GM19397 (cell line): ENCODE measurements around the gene FAM76B.
A peak's percentile ranks its signal among the peaks of the same experiment; 100 is the strongest.
"Not testable (repeated sequence)": the region's sequence is repeated elsewhere in the genome, so short reads cannot be mapped to it uniquely, and the experiment has no call there.

Source experiments
- ATAC-seq: cut with Tn5 transposase; IDR thresholded peaks from one replicate; pipeline ENCODE4 v1.9.1; 2021; ENCODE audit warnings: mild to moderate bottlenecking, moderate library complexity; ENCODE audit not compliant: unreplicated experiment

Gene FAM76B

DNA sequence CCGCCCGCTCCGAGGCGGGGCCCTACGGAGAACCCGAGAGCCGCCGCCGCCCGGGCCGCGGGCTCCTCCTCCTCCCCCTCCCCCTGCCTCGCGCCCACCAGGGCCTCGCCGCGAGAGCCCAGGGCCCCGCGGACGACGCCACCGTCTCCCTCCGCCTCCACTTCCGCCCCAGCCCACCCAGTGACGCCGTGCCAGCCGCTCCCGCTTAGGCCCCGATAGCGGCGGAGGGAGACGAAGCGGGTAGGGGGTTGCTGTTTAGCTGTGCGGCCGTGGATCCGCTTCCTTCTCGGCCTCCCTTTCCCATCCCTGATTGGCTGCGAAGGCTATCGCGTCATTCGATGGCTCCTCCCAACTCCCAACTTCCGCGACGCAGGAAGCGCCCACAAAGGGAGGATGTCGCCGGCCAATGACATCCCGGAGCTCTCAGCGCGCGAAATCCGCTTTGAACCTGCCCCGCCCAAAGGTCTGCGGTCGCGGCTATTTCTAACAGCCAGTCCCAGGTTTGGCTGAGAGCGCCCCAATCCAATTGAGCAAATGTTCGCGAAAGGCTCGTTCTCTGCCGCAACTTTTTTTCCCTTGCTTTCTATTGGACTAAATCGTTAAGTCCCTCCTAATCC is at the start of gene FAM76B:
FAM76B (minus strand) TSS at position 277 of the 617 bp plus-strand sequence. CDS start 304 bp downstream, outside the sequence.
- ATAC-seq, result peak; percentile 73

DNA sequence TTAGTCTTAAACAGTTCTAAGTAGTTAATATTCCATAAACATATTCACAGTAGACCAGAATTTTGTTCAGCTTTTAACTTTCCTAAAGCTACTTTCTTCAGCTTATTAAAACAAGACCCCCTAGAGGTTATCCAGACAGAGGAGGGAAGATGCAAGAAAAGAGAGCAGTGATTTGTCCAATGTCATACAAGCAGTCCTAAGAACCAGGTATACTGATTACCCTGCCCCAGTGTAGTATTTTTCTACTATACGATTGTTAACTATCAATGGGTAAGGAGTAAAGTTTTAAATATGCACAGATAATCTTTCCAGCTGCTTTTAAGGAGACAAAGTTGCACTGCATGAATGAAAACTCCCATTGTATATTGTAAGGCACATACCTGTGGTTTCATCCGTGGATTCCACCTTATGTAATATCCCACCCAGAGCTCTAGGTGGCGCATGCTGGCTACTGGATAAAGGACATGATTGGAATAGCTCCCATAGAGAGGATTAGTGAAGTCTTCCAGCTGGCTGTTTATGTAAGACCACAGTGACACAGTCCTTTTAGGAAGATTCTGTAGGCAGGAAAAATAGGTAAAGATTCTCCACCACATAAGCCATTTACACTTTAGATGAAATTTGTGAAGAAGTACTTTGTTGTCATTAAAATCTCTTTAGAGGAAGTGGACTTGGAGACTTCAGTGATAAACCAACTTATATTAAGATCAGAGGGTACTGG is 46.3 kb upstream of the FAM76B start:
- peak; percentile 75 for ATAC-seq

DNA sequence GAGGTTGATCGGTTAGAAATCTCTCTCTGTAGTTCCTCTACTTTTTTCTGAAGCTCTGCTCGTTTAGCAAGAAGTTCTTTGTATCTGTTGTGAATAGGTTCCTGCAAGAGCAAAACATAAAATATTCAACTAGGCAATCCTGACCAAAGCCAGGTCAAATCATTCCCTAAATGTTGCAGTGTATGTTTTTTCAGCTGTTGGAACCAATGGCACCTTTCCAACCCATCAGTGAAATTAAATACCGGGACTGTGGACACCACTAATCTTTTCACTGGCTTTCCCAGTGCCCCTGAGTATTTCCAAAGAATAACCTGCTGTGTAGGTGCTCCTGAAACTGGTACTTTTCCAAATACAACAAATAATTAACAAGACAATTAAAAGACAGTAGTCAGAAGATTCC is 45.8 kb upstream of the FAM76B start:
- ATAC-seq, result no peak

DNA sequence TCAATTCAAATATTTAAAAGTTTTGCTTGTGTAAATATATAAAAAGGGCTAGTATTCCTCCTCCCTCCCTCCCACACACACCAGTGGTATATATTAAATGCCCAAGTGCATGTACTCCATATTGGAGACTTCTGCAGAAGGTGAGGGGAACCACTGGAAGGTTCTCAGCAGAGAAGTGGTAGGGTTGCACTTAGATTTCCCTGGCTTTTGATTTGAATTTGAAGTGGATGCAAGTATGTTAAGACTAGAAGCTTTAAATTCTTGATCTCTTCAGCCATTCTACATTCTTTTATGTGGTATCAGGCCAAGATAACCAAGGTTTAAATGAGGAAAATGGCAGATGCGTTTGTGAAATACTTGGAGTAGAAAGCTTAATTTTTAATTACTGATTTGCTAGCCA is 43.8 kb upstream of the FAM76B start:
- no peak for ATAC-seq

DNA sequence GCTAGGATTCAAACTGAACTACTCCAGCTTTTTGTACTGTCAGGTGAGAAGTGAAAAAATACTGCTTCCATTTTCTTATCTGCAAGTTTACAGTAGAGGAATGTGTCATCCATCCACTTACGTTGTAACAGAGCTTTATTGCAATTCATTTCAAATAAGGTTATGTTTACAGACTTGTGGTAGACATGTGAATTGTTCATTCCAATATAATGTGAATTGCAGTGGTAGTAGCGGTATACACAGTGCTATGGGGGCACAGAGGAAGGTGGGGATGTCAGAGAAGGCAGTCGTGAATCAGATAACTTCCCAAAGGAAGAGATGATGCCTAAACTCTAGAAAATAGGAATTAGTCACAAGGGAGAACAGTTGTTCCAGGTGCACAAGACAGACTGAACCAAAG is 43.2 kb upstream of the FAM76B start:
- ATAC-seq, result no peak

DNA sequence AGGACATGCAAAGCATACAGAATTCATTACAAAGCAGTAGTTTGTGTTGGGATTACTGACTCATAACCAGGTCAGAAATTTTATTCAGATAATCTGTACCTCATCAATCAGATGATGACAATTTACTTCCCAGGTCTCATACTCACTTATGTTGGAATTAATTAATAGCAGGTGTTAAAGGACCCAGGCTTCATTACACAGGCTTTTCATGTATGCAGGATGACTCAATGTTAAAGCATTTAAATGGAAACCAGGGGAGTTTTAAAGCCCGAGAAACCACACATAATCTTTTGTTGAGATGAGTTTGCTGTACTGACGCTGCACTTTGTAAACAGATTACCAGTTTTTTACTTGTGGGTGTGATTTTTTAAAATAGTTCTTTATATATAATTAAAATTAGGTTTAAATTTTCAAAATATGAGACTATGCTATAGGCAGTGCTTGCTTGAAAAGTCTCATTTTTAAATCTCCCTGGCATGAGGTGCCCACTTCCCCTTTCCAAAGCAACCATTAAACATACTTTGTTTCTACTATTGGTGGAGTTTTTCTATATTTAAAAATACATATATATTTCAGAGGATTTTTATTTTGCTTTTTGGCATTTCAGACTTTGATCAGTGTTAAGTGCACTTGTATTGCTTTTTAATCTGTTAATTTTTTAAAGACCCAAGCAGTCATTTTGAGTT is 41.8 kb upstream of the FAM76B start:
- no peak for ATAC-seq

DNA sequence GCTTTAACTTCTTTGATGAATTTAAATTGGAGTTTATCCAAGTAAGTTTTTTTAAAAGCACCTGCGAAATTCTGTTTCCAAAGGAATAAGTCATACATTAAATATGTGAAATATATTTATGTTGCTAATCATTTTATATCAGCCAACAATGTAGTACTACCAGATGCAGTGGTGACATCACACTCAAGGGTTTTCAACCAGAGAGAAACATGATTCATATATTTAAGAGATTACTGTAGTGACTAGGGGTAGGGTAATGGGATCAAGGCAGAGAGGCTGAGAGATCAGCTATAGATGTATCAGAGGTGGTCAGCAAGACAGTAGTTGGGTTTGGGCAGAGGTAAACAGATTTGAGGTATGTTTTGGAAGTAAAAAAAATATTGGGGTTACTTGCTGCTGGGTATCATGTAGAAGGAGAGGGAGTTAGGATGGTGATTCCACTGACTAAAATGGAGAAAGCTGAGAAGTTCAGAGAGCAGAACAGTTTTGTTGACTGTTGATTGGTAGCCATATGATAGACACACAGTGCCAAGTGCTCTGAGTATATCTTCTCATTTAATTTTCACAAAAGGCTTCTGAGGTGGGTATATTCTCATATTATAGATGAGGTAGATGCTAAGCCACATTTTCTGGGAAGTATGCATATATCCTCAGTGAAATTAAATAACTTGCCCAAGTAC is 40.1 kb upstream of the FAM76B start:
- ATAC-seq, result no peak

DNA sequence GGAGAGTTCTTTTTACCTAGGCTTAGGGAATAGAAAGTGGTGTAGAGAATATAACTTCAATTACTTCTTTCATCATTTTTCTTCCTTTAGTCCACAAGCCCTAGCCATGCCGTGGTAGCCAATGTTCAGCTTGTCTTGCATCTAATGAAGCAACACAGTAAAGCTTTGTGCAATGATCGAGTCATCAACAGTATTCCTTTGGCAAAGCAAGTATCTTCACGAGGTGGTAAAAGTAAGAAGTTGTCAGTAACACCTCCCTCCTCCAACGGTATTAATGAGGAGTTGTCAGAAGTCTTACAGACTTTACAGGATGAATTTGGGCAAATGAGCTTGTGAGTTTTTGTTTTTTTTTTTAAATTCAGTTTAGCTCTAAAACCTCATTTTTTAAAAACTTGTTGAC is 38.1 kb upstream of the FAM76B start:
- ATAC-seq, result no peak

DNA sequence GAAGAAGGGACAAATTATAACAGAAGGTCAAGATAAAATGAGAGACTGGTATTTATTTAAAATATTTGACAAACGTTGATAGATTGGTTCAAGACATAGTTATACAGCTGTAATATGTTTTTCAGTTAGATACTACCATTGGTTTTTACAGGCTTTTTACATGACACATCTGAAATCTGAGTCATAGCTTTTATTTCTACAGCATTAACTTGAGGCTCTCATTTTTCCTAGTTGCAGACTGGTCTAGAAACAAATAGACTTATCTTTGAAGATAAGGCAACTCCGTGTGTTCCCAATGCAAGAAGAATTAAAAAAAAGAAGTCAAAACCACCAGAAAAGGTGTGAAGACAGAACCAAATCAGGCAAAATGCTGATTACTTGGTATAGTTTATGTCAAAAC is 32.1 kb upstream of the FAM76B start:
- ATAC-seq, result no peak

DNA sequence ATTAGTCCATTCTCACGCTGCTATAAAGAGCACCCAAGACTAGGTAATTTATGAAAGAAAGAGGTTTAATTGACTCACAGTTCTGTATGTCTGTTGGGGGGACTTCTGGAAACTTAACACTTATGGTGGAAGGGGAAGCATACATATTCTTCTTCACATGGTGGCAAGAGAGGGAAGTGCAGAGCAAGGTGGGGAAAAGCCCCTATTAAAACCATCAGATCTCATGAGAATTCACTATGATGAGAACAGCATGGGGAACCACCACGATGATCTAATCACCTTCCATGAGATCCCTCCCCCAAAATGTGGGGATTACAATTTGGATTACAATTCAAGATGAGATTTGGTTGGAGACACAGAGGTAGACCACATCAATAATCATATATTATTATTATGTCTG is 26.5 kb upstream of the FAM76B start:
- ATAC-seq, result no peak

DNA sequence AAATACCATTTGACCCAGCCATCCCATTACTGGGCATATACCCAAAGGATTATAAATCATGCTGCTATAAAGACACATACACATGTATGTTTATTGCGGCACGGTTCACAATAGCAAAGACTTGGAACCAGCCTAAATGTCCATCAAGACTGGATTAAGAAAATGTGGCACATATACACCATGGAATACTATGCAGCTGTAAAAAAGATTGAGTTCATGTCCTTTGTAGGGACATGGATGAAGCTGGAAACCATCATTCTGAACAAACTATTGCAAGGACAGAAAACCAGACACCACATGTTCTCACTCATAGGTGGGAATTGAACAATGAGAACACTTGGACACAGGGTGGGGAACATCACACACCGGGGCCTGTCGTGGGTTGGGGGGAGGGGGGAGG is 21.5 kb upstream of the FAM76B start:
- not testable (repeated sequence) for ATAC-seq

DNA sequence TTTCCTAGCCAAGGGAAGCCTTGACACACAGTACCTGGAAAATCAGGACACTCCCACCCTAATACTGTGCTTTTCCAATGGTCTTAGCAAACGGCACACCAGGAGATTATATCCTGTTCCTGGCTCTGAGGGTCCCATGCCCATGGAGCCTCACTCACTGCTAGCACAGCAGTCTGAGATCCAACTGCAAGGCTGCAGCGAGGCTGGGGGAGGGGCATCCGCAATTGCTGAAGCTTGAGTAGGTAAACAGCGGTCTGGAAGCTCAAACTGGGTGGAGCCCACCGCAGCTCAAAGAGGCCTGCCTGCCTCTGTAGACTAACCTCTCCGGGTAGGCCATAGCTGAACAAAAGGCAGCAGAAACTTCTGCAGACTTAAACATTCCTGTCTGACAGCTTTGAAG is 16.9 kb upstream of the FAM76B start:
- not testable (repeated sequence) for ATAC-seq

DNA sequence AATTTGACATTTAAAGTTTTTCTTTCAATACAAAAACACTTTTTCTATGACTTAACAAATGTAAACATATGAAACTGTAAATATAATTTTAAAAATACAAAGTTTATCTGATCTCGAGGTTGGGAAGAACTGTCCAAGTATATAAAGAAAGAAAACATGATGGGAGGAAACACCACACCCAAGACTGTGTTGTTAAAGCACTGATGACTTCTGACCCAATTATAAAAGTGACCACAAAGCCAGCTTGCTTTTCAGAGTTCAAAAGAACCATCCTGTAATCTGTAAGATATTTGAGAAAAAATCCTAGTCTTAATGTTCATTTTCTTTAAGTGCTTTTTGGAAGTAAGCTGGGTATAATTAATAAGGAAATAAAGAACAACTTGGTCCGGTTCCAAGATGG is 16.3 kb upstream of the FAM76B start:
- no peak for ATAC-seq

DNA sequence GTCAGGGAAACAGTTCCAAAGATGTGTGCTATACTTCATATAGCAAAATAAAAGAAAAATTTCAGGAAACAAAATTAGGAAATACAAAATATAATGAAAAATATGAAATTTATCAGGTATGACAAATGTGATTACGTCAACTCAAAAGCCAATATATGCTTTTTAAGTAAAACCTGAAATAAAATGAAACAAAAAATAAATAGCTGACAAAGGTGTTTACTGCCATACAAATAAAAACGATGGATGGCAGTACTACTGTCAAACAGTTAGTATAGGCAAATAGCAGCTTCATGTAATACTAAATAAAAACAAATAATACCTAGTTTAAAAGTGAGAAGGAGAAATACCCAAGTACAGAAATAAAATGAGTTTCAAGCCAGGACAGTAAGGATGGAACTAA is 14.4 kb upstream of the FAM76B start:
- ATAC-seq, result no peak

DNA sequence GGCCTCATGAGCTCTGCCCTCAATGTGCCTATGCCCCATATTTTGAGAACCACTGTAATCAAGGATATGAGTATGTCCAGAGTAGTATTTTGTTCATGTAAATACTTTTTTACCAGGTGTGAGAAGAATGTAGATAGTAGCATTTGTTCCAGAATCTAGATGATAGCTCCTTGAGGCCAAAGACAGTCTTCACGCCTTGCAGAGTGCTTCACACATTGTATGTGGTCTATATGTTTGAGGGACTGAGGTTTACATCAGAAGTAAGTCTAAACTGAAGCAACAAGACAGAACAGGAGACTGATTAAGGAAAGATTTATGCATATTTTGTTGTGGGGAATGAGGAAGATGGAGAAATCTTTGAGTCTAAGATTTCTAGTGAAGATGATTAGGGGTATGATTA is 13.2 kb upstream of the FAM76B start:
- no peak for ATAC-seq

DNA sequence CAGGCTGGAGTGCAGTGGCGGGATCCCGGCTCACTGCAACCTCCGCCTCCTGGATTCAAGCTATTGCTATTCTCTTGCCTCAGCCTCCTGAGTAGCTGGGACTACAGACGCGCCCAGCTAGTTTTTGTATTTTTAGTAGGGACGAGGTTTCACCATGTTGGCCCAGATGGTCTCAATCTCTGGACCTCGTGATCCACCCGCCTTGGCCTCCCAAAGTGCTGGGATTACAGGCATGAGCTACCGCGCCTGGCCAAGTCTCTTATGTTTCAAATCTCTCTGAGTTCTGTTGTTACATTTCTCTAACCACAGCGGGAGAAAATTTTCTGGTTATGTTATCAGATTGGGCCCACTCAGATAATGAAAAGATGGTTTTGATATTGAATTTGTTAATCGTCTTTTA is 10.9 kb upstream of the FAM76B start:
- no peak for ATAC-seq

DNA sequence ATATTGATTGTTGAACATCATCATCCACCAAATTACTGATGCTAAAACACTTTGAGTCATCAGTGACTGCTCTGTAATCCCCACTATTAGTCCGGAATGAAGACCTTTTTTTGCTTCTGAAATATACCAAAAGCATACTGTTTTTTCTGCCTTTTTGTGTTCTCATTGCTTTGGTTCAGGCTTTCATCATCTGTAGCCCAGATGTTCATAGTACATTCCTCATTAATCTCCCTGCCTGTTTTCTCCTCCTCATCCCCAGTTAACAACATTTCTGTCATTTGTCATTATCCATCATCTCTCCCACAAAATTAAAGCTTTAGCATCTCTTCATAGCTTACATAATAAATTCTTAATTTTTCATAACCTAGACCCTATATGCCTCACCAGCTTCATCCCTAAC is 10.0 kb upstream of the FAM76B start:
- no peak for ATAC-seq

DNA sequence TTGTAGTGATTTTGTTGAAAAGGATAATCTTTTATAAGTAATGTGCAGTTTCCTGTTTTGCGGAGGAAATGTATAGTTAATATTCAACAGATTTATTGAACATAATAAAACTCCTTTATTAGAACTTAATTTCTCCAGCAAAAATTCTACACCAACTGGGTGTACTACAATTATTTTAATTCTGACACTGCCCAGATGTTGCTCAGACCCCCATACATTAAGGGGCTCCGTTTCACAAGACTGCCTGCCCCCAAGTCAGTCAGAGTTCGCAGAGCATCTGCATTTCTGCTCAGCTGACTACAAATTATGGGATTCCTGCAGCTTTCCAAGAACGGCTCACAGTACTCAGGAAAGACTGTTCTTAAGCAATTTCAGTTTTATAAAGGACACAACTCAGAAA is 6.9 kb upstream of the FAM76B start:
- no peak for ATAC-seq

DNA sequence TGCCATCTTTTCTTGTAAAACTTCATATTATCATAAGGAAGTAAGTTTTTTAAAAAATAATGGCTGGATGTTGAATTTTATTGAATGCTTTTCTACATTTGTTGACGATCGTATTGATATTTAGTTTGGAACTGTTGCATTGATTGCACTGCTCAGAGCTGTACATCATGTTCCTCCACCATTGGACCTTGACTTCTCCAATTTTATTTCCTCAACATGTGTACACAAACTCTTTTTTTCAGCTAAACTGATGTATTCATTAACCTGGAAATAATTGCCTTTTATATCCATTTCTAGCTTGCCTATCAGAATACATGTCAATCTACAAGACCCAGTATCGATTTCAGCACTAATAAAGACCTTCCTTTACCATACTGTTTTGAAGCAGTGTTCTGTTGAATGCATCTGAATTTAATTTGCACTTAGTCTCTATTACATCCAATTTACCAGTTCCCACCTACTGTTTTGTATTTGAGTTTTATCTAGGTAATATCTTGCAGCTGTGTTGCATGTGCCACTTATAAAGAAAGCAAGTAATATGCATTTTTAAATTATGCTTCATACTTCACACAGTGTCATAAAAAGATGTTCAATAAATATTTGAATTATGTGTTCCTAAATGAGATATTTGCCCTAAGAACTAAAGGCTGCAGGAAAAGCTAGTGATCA is 6.2 kb upstream of the FAM76B start:
- no peak for ATAC-seq

DNA sequence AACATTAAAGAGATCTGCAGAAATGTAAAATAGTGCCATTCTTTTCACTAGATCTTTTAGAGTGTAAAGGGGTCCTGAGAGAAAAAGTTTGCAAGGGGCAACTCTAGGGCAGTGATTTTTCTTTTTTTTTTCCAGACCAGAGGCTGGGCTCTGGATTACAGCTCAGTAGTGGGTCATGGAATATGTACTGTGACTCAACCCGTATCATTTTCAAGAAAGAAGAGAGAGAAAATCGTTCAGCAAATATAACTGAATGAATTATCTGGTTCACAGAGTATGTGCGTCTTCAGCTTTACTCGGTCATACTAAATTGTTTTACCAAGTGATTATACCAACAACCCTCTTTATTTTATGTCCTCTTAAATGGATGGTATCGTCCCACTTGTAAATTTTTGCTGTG is 4.5 kb upstream of the FAM76B start:
- no peak for ATAC-seq

DNA sequence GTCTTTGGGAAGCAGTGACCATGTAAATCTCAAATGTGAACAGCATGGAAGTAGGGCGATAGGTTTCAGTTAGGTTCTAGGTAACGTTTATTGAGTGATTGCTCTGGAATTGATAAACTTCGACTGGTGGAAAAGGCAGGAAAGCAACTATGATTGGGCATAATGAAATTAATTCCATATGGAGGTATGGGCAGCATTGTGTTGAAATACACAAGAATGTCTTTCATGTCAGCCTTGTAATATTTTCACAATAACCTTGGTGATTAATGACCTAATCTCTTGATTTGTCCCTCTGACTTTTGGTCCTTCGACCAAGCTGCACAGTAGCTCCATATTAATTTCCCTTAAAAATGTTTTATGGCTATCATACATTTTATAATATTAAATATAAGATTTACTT is 3.5 kb upstream of the FAM76B start:
- ATAC-seq, result no peak
